Right lobe of liver (tissue), 6 donors: ENCODE results near the gene STAT5B. TPM values are rescaled to one million over a fixed set of nuclear protein-coding genes. Genes with fewer than 3 reads are reported as not detected.

Experiments
- ATAC-seq, 4 donors: fragments of 200-7000 bp; cut with Tn5 transposase; one replicate each; pipeline ENCODE4 v1.9.1; 2020; ENCODE audit warnings: mild to moderate bottlenecking in 4 of 4, moderate library complexity in 4 of 4
- DNase-seq, 3 donors: peaks; one replicate each; pipeline ENCODE4 v3.0.0-alpha.2; 2020
- H3K27ac ChIP-seq, 3 donors: fragments of 200-600 bp; one replicate each; pipeline ENCODE4 v1.8.0; 2022
- H3K27me3 ChIP-seq, 2 donors: fragments of 200-600 bp; one replicate each; pipeline ENCODE4 v1.8.0; 2022
- H3K36me3 ChIP-seq, 4 donors: fragments of 200-600 bp; sonication (generic) in 1 of 4; one replicate each; pipeline versions ENCODE4 v1.5.1 to v1.8.0; 2017 to 2022; ENCODE audit warnings: control low read depth in 1 of 4
- H3K4me1 ChIP-seq, 4 donors: fragments of 200-600 bp; sonication (generic) in 1 of 4; one replicate each; pipeline versions ENCODE4 v1.5.1 to v1.8.0; 2017 to 2022; ENCODE audit warnings: control low read depth in 1 of 4
- H3K4me3 ChIP-seq, 3 donors: fragments of 200-600 bp; one replicate each; pipeline ENCODE4 v1.8.0; 2022
- H3K9me3 ChIP-seq, 4 donors: fragments of 200-600 bp; sonication (generic) in 1 of 4; one replicate each; pipeline versions ENCODE4 v1.5.1 to v1.8.0; 2017 to 2022; ENCODE audit warnings: control low read depth in 1 of 4
- CTCF ChIP-seq, 4 donors: fragments of 200-600 bp in 3 of 4; fragments of 450-650 bp in 1 of 4; IDR thresholded peaks; one replicate each; pipeline versions ENCODE4 v1.5.1 to v1.8.0; 2016 to 2022; ENCODE audit warnings: antibody characterized with exemption in 4 of 4, mild to moderate bottlenecking in 2 of 4
- POLR2A ChIP-seq: fragments of 450-650 bp; IDR thresholded peaks from one replicate; pipeline ENCODE4 v1.6.1; 2017; ENCODE audit warnings: antibody characterized with exemption, mild to moderate bottlenecking
- WGBS: methylation state at CpG from one replicate; pipeline ENCODE4 v1.1.6; 2018; ENCODE audit warnings: low coverage, low lambda C conversion rate; ENCODE audit not compliant: insufficient coverage; ENCODE audit errors: missing lambda C conversion rate; 5-methylcytosine and 5-hydroxymethylcytosine counted together
- intact Hi-C, 2 donors: fragments of 100-400 bp; cut with DNase I; formaldehyde crosslinking; loops; one replicate each; pipeline versions ENCODE4 v1.11.2 to v1.14.1; 2022
- total RNA-seq, 6 experiments: library from RNA; depleted of rRNA in 2 of 6; stranded (reverse); fragments of >200 nt in 2 of 6; fragmentation: NEBNext Ultra II Directional in 3 of 6; extraction: Animal tissue kit (Norgen Biotek cat#: 25700) in 3 of 6; gene quantifications; one replicate each; pipeline versions ENCODE4 v1.1.0 to v1.2.4, GENCODE V29; 2016 to 2023
- donor health status: DM: no; HTN: yes; CAD: no.
- donor health status: DM: no; HTN: no; CAD: no.
- donor health status: DM: no; HTN: no; CAD: no.
- donor health status: DM: no; HTN: yes; CAD: no.
- donor health status: DM: no; HTN: yes; CAD: no.

STAT5B gene
- total RNA-seq, 6 experiments from 2014 or later, result 21.2 to 29.0 (median 26.7) TPM

- peaks cover 0 to 15% (median 5%) of the 10 kb centered on the region in 4 donors for H3K4me1 ChIP-seq
- peak in 1 of 3 donors; percentile 71 for DNase-seq
- H3K9me3 ChIP-seq, result no peaks in the 10 kb centered on the region
- H3K36me3 ChIP-seq, result peaks cover 0 to 7% (median 2%) of the 10 kb centered on the region in 4 donors
- ATAC-seq, result peak; percentile 79 to 89 (median 82)
- H3K27me3 ChIP-seq, result no peaks in the 10 kb centered on the region
- H3K27ac ChIP-seq, result peak overlapping the region in 2 of 3 donors; percentile 49 to 56
- intact Hi-C loops, result no loop called here
- WGBS, result 47% methylated on average over 5 of the region's 14 CpGs
- no peak for TF ChIP-seq CTCF (IDR thresholded peaks at IDR 0.05)
- H3K4me3 ChIP-seq, result peak overlapping the region in 1 of 3 donors; percentile 17
These were observed 75.3 kb downstream of the STAT5B start for GRCh38 chr17:42200706-42201457.

GRCh38 chr17:42199416-42200011, 76.7 kb downstream of the STAT5B start:
- Histone ChIP-seq H3K4me3 (no peak overlapping the region), H3K4me1 (peaks cover 0 to 19% (median 5%) of the 10 kb centered on the region in 4 donors), H3K36me3 (peaks cover 0 to 7% (median 1%) of the 10 kb centered on the region in 4 donors), H3K9me3 (no peaks in the 10 kb centered on the region), H3K27me3 (no peaks in the 10 kb centered on the region), H3K27ac (no peak overlapping the region)
- no peak for TF ChIP-seq CTCF (IDR thresholded peaks at IDR 0.05)
- no peak for TF ChIP-seq POLR2A
- WGBS, result 63% methylated on average over 2 of the region's 12 CpGs
- no peak for DNase-seq
- no peak for ATAC-seq
- intact Hi-C loops, result no loop called here

- ATAC-seq, result peak in 2 of 4 donors; percentile 5 to 7
- Histone ChIP-seq H3K9me3 (no peaks in the 10 kb centered on the region), H3K36me3 (peaks cover 0 to 3% (median 0%) of the 10 kb centered on the region in 4 donors), H3K4me1 (peaks cover 0 to 20% (median 5%) of the 10 kb centered on the region in 4 donors), H3K4me3 (no peak overlapping the region), H3K27me3 (no peaks in the 10 kb centered on the region), H3K27ac (no peak overlapping the region)
- no peak for TF ChIP-seq POLR2A
- WGBS, result 75% methylated on average over 4 of the region's 4 CpGs
- intact Hi-C loops, result no loop called here
- DNase-seq, result no peak
These were observed 77.3 kb downstream of the STAT5B start for GRCh38 chr17:42198897-42199296.

GRCh38 chr17:42197564-42198156, 78.5 kb downstream of the STAT5B start:
- intact Hi-C loops, result no loop called here
- Histone ChIP-seq H3K27me3 (no peaks in the 10 kb centered on the region), H3K4me1 (peaks cover 0 to 29% (median 6%) of the 10 kb centered on the region in 4 donors), H3K27ac (no peak overlapping the region), H3K4me3 (no peak overlapping the region), H3K9me3 (no peaks in the 10 kb centered on the region), H3K36me3 (no peaks in the 10 kb centered on the region)
- WGBS, result 87% methylated on average over 8 of the region's 8 CpGs
- no peak for DNase-seq
- no peak for ATAC-seq
- no peak for TF ChIP-seq POLR2A
- TF ChIP-seq CTCF (IDR thresholded peaks at IDR 0.05), result no peak
